ENCODE measurements around the gene ZNF180. TPM values are rescaled to one million over a fixed set of nuclear protein-coding genes. Genes with fewer than 3 reads are reported as not detected.

The ZNF180 gene
- total and polyA plus RNA-seq, 2 donors (not counting 1 experiment from before 2014, with no cell fraction given): 4.4 to 16.1 TPM

DNA sequence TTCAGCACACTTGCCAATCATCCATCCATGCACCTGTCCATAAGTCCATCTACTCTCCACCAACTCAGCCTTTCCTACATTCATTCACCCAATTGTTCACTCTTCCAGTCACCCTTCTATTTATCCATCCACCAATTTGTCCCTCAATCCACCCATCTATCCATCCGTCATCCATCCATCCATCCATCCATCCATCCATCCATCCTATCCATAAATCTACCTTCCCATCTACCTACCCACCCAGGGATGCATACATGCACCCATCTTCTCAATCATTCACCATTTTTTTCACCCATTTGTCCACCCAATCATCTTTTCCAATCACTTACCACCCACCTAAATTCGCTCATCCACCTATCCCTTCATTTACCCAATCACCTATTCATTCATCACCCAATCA is 43.7 kb upstream of the ZNF180 start:
- no peak for ATAC-seq (ENCODE audit: low read depth)
- H3K27me3 Mint-ChIP-seq: peaks cover 29% of the 10 kb centered on the region

DNA sequence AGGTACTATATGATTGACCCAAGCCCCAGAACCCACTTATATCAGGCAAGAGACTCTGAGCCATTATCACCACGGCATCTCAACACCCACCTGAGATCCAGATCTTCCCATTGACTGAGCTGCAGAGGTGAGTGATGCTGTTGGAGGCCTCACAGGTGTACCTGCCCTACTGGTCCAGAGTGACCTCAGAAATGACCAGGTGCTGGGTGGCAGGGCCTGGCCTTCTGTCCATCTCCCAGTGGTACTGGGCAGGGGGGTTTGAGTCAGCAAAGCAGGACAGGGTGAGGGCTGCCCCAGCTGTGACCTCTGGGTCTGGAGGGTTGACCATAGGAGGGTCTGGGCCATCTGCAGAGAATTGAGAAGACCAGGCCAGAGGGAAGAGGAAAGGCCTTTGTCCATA is 42.3 kb upstream of the ZNF180 start:
- Histone ChIP-seq H4K20me1 (ENCODE audit: control insufficient read depth, insufficient read depth, low read length, poor library complexity, severe bottlenecking) (no peaks in the 10 kb centered on the region), H3K27me3 (replicated peaks in 1 of 4; ENCODE audit: control extremely low read depth in 1 of 4, control insufficient read depth in 3 of 4, insufficient read depth in 4 of 4, low read length in 3 of 4) (peaks cover 0 to 4% (median 0%) of the 10 kb centered on the region in 4 experiments), H3K27ac (ENCODE audit: low read length in 2 of 2) (no peak overlapping the region), H3K9ac (ENCODE audit: low read length) (no peak overlapping the region), H3K4me3 (ENCODE audit: control extremely low read depth in 1 of 5, extremely low read depth in 1 of 5, insufficient read depth in 1 of 5, low read depth in 2 of 5, low read length in 4 of 5) (no peak overlapping the region), H3K36me3 (replicated peaks in 1 of 2; ENCODE audit: control extremely low read depth in 1 of 2, control insufficient read depth in 1 of 2, extremely low read depth in 1 of 2, insufficient read depth in 2 of 2, low read length in 1 of 2) (no peaks in the 10 kb centered on the region), H3K4me2 (replicated peaks; ENCODE audit: low read depth, low read length, poor library complexity, severe bottlenecking) (no peak overlapping the region), H3K4me1 (ENCODE audit: control insufficient read depth in 2 of 2, insufficient read depth in 2 of 2, low read length in 2 of 2) (no peaks in the 10 kb centered on the region), H2AFZ (ENCODE audit: insufficient read depth, low read depth, low read length, poor library complexity, severe bottlenecking) (no peak overlapping the region), H3K79me2 (ENCODE audit: control insufficient read depth, insufficient read depth, low read length) (no peaks in the 10 kb centered on the region), H3K9me3 (ENCODE audit: control extremely low read depth in 1 of 3, control insufficient read depth in 2 of 3, insufficient read depth in 1 of 3, low read length in 2 of 3) (peaks cover 0 to 19% (median 0%) of the 10 kb centered on the region in 3 donors)
- H3K9me3 Mint-ChIP-seq (ENCODE audit: insufficient read depth): no peaks in the 10 kb centered on the region
- H3K27me3 Mint-ChIP-seq: peaks cover 36% of the 10 kb centered on the region
- DNase-seq (no peak), ATAC-seq (ENCODE audit: low read depth) (no peak)
- no peak overlapping the region for H3K27ac Mint-ChIP-seq
- ChIA-PET CTCF (no interaction called here), POLR2A (no interaction called here)
- no peak for TF ChIP-seq EZH2 (IDR thresholded peaks at IDR 0.05; ENCODE audit: borderline replicate concordance, insufficient read depth, low read depth, low read length, poor library complexity, severe bottlenecking)
- TF ChIP-seq, protein P1, sequence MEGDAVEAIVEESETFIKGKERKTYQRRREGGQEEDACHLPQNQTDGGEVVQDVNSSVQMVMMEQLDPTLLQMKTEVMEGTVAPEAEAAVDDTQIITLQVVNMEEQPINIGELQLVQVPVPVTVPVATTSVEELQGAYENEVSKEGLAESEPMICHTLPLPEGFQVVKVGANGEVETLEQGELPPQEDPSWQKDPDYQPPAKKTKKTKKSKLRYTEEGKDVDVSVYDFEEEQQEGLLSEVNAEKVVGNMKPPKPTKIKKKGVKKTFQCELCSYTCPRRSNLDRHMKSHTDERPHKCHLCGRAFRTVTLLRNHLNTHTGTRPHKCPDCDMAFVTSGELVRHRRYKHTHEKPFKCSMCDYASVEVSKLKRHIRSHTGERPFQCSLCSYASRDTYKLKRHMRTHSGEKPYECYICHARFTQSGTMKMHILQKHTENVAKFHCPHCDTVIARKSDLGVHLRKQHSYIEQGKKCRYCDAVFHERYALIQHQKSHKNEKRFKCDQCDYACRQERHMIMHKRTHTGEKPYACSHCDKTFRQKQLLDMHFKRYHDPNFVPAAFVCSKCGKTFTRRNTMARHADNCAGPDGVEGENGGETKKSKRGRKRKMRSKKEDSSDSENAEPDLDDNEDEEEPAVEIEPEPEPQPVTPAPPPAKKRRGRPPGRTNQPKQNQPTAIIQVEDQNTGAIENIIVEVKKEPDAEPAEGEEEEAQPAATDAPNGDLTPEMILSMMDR (IDR thresholded peaks at IDR 0.05): no peak
- WGBS (ENCODE audit: insufficient coverage): no CpG with 5 or more reads among the region's 1 CpG
- H3K4me1 Mint-ChIP-seq: no peaks in the 10 kb centered on the region
- intact Hi-C loops (cut with micrococcal nuclease): no loop called here
- H3K4me3 Mint-ChIP-seq: no peak overlapping the region

More for the DNA sequence above, 43.7 kb upstream of the ZNF180 start:
- Histone ChIP-seq H4K20me1 (ENCODE audit: control insufficient read depth, insufficient read depth, low read length, poor library complexity, severe bottlenecking) (no peaks in the 10 kb centered on the region), H3K9me3 (ENCODE audit: control extremely low read depth in 1 of 3, control insufficient read depth in 2 of 3, insufficient read depth in 1 of 3, low read length in 2 of 3) (peaks cover 0 to 22% (median 0%) of the 10 kb centered on the region in 3 donors), H3K4me2 (replicated peaks; ENCODE audit: low read depth, low read length, poor library complexity, severe bottlenecking) (no peak overlapping the region), H3K4me3 (ENCODE audit: control extremely low read depth in 1 of 5, extremely low read depth in 1 of 5, insufficient read depth in 1 of 5, low read depth in 2 of 5, low read length in 4 of 5) (no peak overlapping the region), H2AFZ (ENCODE audit: insufficient read depth, low read depth, low read length, poor library complexity, severe bottlenecking) (no peak overlapping the region), H3K36me3 (replicated peaks in 1 of 2; ENCODE audit: control extremely low read depth in 1 of 2, control insufficient read depth in 1 of 2, extremely low read depth in 1 of 2, insufficient read depth in 2 of 2, low read length in 1 of 2) (no peaks in the 10 kb centered on the region), H3K9ac (ENCODE audit: low read length) (no peak overlapping the region), H3K4me1 (ENCODE audit: control insufficient read depth in 2 of 2, insufficient read depth in 2 of 2, low read length in 2 of 2) (no peaks in the 10 kb centered on the region), H3K27ac (ENCODE audit: low read length in 2 of 2) (no peak overlapping the region), H3K27me3 (replicated peaks in 1 of 4; ENCODE audit: control extremely low read depth in 1 of 4, control insufficient read depth in 3 of 4, insufficient read depth in 4 of 4, low read length in 3 of 4) (peaks cover 0 to 4% (median 0%) of the 10 kb centered on the region in 4 experiments), H3K79me2 (ENCODE audit: control insufficient read depth, insufficient read depth, low read length) (no peaks in the 10 kb centered on the region)
- intact Hi-C loops (cut with micrococcal nuclease): no loop called here
- 65% methylated on average over 2 of the region's 2 CpGs for WGBS (ENCODE audit: insufficient coverage)
- TF ChIP-seq, protein P1 (IDR thresholded peaks at IDR 0.05): no peak
- no peak for TF ChIP-seq EZH2 (IDR thresholded peaks at IDR 0.05; ENCODE audit: borderline replicate concordance, insufficient read depth, low read depth, low read length, poor library complexity, severe bottlenecking)
- no peaks in the 10 kb centered on the region for H3K4me1 Mint-ChIP-seq
- no peaks in the 10 kb centered on the region for H3K9me3 Mint-ChIP-seq (ENCODE audit: insufficient read depth)
- H3K27ac Mint-ChIP-seq: no peak overlapping the region
- POLR2A ChIA-PET: no interaction called here
- no peak for DNase-seq
- CTCF ChIA-PET: no interaction called here
- H3K4me3 Mint-ChIP-seq: no peak overlapping the region

Data from B cell (primary cell).